Mononuclear cell (primary cell): Measurements from ENCODE around the gene OR10A5. TPM values are rescaled to one million over a fixed set of nuclear protein-coding genes. Genes with fewer than 3 reads are reported as not detected.
"Not testable (repeated sequence)": the region's sequence is repeated elsewhere in the genome, so short reads cannot be mapped to it uniquely, and the experiment has no call there.

Source experiments
- H3K27me3 ChIP-seq: 2 replicates; pipeline ENCODE4 v1.6.0; 2011; ENCODE audit warnings: low read length, control low read depth; ENCODE audit not compliant: insufficient read depth
- H3K4me1 ChIP-seq: 2 replicates; pipeline ENCODE4 v1.5.1; 2011; ENCODE audit warnings: mild to moderate bottlenecking, low read length, control low read depth; ENCODE audit not compliant: insufficient read depth
- H3K4me3 ChIP-seq: 2 replicates; pipeline ENCODE4 v1.5.1; 2011; ENCODE audit warnings: mild to moderate bottlenecking, low read length, moderate library complexity
- H3K9me3 ChIP-seq: 2 replicates; pipeline ENCODE4 v1.5.1; 2011; ENCODE audit warnings: low read depth, mild to moderate bottlenecking, control low read depth, low read length
- total RNA-seq: library from RNA; depleted of rRNA; stranded (reverse); fragments of >200 nt; gene quantifications from one replicate; pipeline ENCODE4 v1.2.3, GENCODE V29; 2012

Gene OR10A5, protein sequence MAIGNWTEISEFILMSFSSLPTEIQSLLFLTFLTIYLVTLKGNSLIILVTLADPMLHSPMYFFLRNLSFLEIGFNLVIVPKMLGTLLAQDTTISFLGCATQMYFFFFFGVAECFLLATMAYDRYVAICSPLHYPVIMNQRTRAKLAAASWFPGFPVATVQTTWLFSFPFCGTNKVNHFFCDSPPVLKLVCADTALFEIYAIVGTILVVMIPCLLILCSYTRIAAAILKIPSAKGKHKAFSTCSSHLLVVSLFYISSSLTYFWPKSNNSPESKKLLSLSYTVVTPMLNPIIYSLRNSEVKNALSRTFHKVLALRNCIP
- total RNA-seq = not detected

GRCh38 chr11:6845383-6845782 is at the start of gene OR10A5:
Gene OR10A5 (plus strand): TSS chr11:6845683. CDS start chr11:6845683, 0 bp downstream.
- H3K27me3 ChIP-seq = peaks cover 4% of the 10 kb centered on the region
- H3K4me3 ChIP-seq = no peak within 1 kb of the TSS
- no peaks in the 10 kb centered on the region for H3K9me3 ChIP-seq
- no peaks in the 10 kb centered on the region for H3K4me1 ChIP-seq

DNA sequence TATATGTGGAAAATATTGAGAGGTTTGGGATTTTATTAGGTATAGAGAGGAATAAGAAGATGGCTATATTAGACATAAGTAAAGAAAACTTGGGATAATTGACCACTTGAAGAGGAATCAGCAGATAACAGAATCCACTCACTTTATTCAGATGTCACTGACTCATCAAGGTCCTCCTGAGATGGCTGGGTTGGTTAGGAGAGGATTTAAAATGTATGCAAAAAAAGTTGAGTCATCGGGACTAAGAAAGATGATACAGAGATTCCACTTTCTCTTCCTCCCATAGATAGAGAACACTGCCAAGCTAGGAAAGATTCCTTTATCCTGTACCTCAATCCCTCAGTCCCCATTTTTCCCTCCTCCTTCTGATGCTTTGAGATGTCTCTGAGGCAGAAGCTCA is 46.1 kb upstream of the OR10A5 start, which contains the start of gene OR6A2:
OR6A2 (minus strand) TSS at position 288 of the 400 bp plus-strand sequence. CDS start 3,981 bp downstream, outside the sequence.
- H3K4me1 ChIP-seq = no peaks in the 10 kb centered on the region
- no peaks in the 10 kb centered on the region for H3K9me3 ChIP-seq
- H3K4me3 ChIP-seq = no peak within 1 kb of the TSS
- no peaks in the 10 kb centered on the region for H3K27me3 ChIP-seq

DNA sequence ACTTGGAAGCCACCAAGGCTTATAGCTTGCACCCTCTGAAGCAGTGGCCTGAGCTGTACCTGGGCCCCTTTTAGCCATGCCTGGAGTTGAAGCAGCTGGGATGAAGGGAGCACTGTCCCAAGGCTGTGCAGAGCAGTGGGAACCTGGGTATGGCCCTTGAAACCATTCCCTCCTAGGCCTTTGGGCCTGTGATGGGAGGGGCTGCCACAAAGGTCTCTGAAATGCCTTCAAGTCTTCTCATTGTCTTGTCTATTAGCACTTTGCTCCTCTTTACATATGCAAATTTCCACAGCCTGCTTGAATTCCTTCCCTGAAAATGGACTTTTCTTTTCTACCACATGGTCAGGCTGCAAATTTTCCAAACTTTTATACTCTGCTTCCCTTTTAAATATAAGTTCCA is 44.4 kb upstream of the OR10A5 start:
- not testable (repeated sequence) for H3K4me1 ChIP-seq

DNA sequence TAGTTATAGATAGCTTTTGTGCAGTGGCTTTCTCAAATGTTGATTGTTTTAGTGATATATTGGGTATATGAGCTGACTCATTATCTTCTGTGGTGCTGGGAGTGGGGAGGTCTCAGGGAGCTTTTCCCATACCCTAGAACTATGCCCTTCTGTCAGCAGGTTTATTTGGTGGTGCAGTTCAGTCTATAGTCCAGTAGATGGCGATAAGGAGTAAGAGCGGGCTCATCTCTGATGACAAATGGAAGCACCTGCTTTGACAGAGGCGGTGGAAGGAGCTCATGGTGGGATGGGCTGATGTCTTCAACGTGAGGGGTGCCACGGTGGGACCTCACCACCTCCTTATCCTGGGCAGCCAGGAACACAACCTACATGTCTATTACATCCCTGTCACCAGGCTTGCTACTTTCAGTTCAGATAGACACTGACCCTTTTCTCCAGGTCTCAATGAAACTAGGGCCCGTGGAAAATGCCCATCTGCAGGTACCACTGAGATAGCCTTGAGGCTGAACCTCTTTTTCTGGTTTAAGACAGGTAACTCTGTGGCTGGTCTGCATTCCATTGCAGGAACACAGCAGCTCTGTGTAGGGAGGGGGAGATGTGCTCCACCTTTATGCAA is 33.0 kb upstream of the OR10A5 start:
- Histone ChIP-seq H3K4me3 (no peak overlapping the region), H3K4me1 (no peaks in the 10 kb centered on the region), H3K27me3 (peaks cover 14% of the 10 kb centered on the region), H3K9me3 (no peaks in the 10 kb centered on the region)

More for the DNA sequence above, 44.4 kb upstream of the OR10A5 start:
- H3K27me3 ChIP-seq, H3K4me3 ChIP-seq, H3K9me3 ChIP-seq: not testable (repeated sequence)

GRCh38 chr11:6813656-6814055 is 31.8 kb upstream of the OR10A5 start:
- Histone ChIP-seq H3K9me3 (no peaks in the 10 kb centered on the region), H3K4me1 (no peaks in the 10 kb centered on the region), H3K4me3 (no peak overlapping the region), H3K27me3 (peaks cover 11% of the 10 kb centered on the region)

DNA sequence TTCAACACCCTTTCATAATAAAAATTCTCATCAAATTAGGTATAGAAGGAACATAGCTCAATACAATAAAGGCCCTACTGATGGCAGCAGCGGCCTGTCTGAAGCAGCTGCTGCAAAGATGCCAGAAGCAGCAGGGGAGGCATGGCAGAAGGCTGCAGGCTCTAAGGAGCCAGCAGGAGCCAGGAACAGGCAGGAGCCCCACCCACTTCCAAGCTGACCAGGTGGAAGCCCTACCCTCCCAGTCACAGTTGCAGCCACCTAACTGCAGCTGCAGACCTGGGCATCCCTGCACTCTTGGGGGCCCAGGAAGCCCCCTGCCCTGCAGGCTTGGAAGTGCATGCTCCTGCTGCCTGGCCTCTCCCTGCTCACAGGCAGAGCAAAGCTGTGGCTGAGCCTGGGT is 27.8 kb upstream of the OR10A5 start:
- no peak overlapping the region for H3K4me3 ChIP-seq
- H3K9me3 ChIP-seq = no peaks in the 10 kb centered on the region
- peaks cover 3% of the 10 kb centered on the region for H3K27me3 ChIP-seq
- no peaks in the 10 kb centered on the region for H3K4me1 ChIP-seq

DNA sequence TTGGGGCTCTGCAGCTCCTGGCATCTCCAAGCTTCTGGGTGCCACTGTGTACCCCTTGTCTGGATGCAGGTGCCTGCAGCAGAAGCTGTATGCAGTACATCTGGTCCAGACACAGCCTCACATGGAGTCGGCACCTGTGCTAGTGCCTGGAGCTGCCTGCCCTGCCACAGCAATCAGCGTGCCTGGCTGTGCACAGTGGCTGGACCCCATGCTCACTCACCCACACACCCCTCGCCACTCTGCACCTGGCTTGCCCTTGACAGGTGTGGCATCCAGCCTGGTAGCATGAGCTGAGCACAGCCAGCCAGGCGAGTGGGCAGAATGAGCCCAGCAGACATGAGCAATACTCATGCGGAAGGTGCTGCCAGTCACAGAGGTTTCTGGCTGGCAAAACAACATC is 26.5 kb upstream of the OR10A5 start:
- H3K9me3 ChIP-seq = no peaks in the 10 kb centered on the region
- no peaks in the 10 kb centered on the region for H3K4me1 ChIP-seq
- H3K4me3 ChIP-seq = no peak overlapping the region
- H3K27me3 ChIP-seq = no peaks in the 10 kb centered on the region

GRCh38 chr11:6824136-6824823 is 21.2 kb upstream of the OR10A5 start:
- no peaks in the 10 kb centered on the region for H3K4me1 ChIP-seq
- H3K27me3 ChIP-seq = no peaks in the 10 kb centered on the region
- no peaks in the 10 kb centered on the region for H3K9me3 ChIP-seq
- no peak overlapping the region for H3K4me3 ChIP-seq

- Histone ChIP-seq H3K4me1 (no peaks in the 10 kb centered on the region), H3K27me3 (no peaks in the 10 kb centered on the region), H3K4me3 (no peak overlapping the region), H3K9me3 (no peaks in the 10 kb centered on the region)
Observed at GRCh38 chr11:6825231-6825744, 20.2 kb upstream of the OR10A5 start.

GRCh38 chr11:6828103-6828502 is 17.4 kb upstream of the OR10A5 start:
- Histone ChIP-seq H3K4me1 (peaks cover under 1% of the 10 kb centered on the region), H3K9me3 (no peaks in the 10 kb centered on the region), H3K4me3 (no peak overlapping the region), H3K27me3 (no peaks in the 10 kb centered on the region)

DNA sequence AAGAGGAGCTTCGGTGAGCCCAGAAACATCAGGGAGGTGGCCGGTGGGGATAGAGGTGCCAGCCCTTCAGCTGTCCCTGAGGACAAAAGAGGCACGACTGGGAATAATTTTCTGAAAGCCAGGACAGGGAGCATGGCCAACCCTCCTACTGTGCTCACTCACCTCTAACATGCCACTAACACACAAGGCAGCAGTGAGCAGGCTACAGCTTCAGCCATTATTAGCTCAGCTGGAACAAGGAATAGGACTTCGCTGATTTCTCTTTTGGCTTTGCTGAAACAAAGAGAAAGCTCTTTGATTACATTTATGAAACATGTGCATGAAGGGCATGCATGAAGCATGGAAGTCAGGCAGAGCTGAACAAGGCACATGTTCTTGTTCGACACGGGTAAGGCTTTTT is 12.1 kb upstream of the OR10A5 start:
- Histone ChIP-seq H3K9me3 (no peaks in the 10 kb centered on the region), H3K4me1 (peaks cover 4% of the 10 kb centered on the region), H3K27me3 (no peaks in the 10 kb centered on the region), H3K4me3 (no peak overlapping the region)

- no peaks in the 10 kb centered on the region for H3K9me3 ChIP-seq
- H3K4me3 ChIP-seq = no peak overlapping the region
- no peaks in the 10 kb centered on the region for H3K27me3 ChIP-seq
- H3K4me1 ChIP-seq = peaks cover 4% of the 10 kb centered on the region
Observed at GRCh38 chr11:6834021-6834420, 11.5 kb upstream of the OR10A5 start.

GRCh38 chr11:6841694-6842093 is 3.8 kb upstream of the OR10A5 start:
- H3K4me1 ChIP-seq = no peaks in the 10 kb centered on the region
- no peaks in the 10 kb centered on the region for H3K9me3 ChIP-seq
- no peak overlapping the region for H3K4me3 ChIP-seq
- peaks cover 4% of the 10 kb centered on the region for H3K27me3 ChIP-seq

- Histone ChIP-seq H3K27me3 (peaks cover 4% of the 10 kb centered on the region), H3K9me3 (no peaks in the 10 kb centered on the region), H3K4me1 (no peaks in the 10 kb centered on the region), H3K4me3 (no peak overlapping the region)
Observed at GRCh38 chr11:6843670-6844069, 1.8 kb upstream of the OR10A5 start.

GRCh38 chr11:6844356-6844755 is 1.1 kb upstream of the OR10A5 start:
- no peaks in the 10 kb centered on the region for H3K4me1 ChIP-seq
- H3K4me3 ChIP-seq = no peak overlapping the region
- no peaks in the 10 kb centered on the region for H3K9me3 ChIP-seq
- peaks cover 4% of the 10 kb centered on the region for H3K27me3 ChIP-seq
